Measurements from ENCODE around the gene SUSD1.
"Not testable (repeated sequence)": the region's sequence is repeated elsewhere in the genome, so short reads cannot be mapped to it uniquely, and the experiment has no call there.

The SUSD1 gene

GRCh38 chr9:112094241-112094640 lies 80.9 kb downstream of the SUSD1 start:
- DNase-seq, result no peak

GRCh38 chr9:112093870-112094216 lies 81.3 kb downstream of the SUSD1 start:
- DNase-seq, result no peak

GRCh38 chr9:112093147-112093869 lies 81.8 kb downstream of the SUSD1 start:
- DNase-seq, result no peak

GRCh38 chr9:112091810-112092209 lies 83.3 kb downstream of the SUSD1 start:
- no peak for DNase-seq

GRCh38 chr9:112087506-112087905 lies 87.6 kb downstream of the SUSD1 start:
- DNase-seq, result no peak

- no peak for DNase-seq
Observed at GRCh38 chr9:112086627-112087026, 88.5 kb downstream of the SUSD1 start.

GRCh38 chr9:112084907-112085306 lies 90.2 kb downstream of the SUSD1 start:
- DNase-seq, result no peak

- DNase-seq, result no peak
Observed at GRCh38 chr9:112084334-112084733, 90.8 kb downstream of the SUSD1 start.

GRCh38 chr9:112081918-112082729 lies 93.0 kb downstream of the SUSD1 start:
- no peak for DNase-seq

GRCh38 chr9:112080831-112081542 lies 94.1 kb downstream of the SUSD1 start:
- no peak for DNase-seq

GRCh38 chr9:112078432-112078831 lies 96.7 kb downstream of the SUSD1 start:
- no peak for DNase-seq

- DNase-seq, result no peak
Observed at GRCh38 chr9:112076814-112077213, 98.3 kb downstream of the SUSD1 start.

GRCh38 chr9:112075009-112075378 lies 100.1 kb downstream of the SUSD1 start:
- no peak for DNase-seq

GRCh38 chr9:112074250-112075008 lies 100.7 kb downstream of the SUSD1 start:
- DNase-seq, result peak; percentile 84

- not testable (repeated sequence) for DNase-seq
Observed at GRCh38 chr9:112073639-112074173, 101.4 kb downstream of the SUSD1 start.

GRCh38 chr9:112072721-112073638 lies 102.1 kb downstream of the SUSD1 start:
- no peak for DNase-seq

- DNase-seq, result no peak
Observed at GRCh38 chr9:112069318-112070169, 105.6 kb downstream of the SUSD1 start.

GRCh38 chr9:112065806-112066606 lies 109.1 kb downstream of the SUSD1 start:
- no peak for DNase-seq

- no peak for DNase-seq
Observed at GRCh38 chr9:112064871-112065270, 110.2 kb downstream of the SUSD1 start.

- no peak for DNase-seq
Observed at GRCh38 chr9:112063586-112063985, 111.5 kb downstream of the SUSD1 start.
